Esophagus muscularis mucosa (tissue), 3 donors: ENCODE results near the gene GLYATL3.

ENCODE experiments used
- CTCF ChIP-seq, 3 experiments: fragments of 200-600 bp in 2 of 3; fragments of 450-650 bp in 1 of 3; sonication (generic) in 2 of 3; IDR thresholded peaks; one replicate each; pipeline ENCODE4 v1.5.1; 2017 to 2019; ENCODE audit warnings: antibody characterized with exemption in 3 of 3, mild to moderate bottlenecking in 2 of 3, moderate library complexity in 1 of 3
- POLR2A ChIP-seq: fragments of 450-650 bp; IDR thresholded peaks from one replicate; pipeline ENCODE4 v1.6.1; 2017; ENCODE audit warnings: antibody characterized with exemption, moderate library complexity, mild to moderate bottlenecking, low read depth
- POLR2AphosphoS5 ChIP-seq, 2 donors: sonication (generic); formaldehyde crosslinking; IDR thresholded peaks; one replicate each; pipeline ENCODE4 v1.6.1; 2017; ENCODE audit warnings: antibody characterized with exemption in 2 of 2

DNA sequence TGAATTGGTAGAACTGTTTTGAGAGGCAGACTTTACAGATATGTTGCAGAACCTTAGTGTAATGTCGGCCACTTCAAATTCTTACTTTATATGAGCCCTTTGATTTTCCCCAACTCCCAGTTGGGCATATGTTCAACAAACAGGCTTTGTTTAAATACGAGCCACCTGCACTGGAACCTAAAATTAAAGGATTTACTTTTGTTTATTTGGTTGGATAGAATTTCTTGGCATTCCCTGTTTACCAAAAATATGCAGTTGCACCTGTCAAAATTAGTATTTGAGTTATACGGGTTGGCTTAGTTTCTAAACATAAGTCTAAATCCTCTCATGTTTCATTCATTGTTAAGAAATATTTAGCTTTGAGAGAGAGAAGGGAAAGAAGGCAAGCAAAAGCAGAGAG lies 2.4 kb upstream of the GLYATL3 start:
- no peak for TF ChIP-seq POLR2AphosphoS5 (IDR thresholded peaks at IDR 0.05)
- no peak for TF ChIP-seq CTCF (IDR thresholded peaks at IDR 0.05)
- TF ChIP-seq POLR2A: no peak
